ENCODE results near the gene EMC10. TPM values are rescaled to one million over a fixed set of nuclear protein-coding genes. Genes with fewer than 3 reads are reported as not detected.

EMC10 gene
- 100 to 1,000 TPM; 112 to 163 TPM for total RNA-seq

- Histone ChIP-seq H3K4me1 (peaks cover 8% of the 10 kb centered on the region), H3K27ac (peak within 1 kb of the TSS; percentile 70), H3K27me3 (no peaks in the 10 kb centered on the region), H3K9ac (ENCODE audit: low read depth in 2 of 2, low read length in 2 of 2) (peak within 1 kb of the TSS; percentile 89 to 93), H3K9me3 (no peaks in the 10 kb centered on the region), H3K4me3 (peak within 1 kb of the TSS; percentile 82), H3K36me3 (peaks cover 6% of the 10 kb centered on the region)
- intact Hi-C loops (cut with DNase I), result no loop called here
- peak; percentile 93 for DNase-seq
- TF ChIP-seq CTCF (IDR thresholded peaks at IDR 0.05), result no peak
Measured at GRCh38 chr19:50476224-50476906, at the start of gene EMC10, which contains the start of gene GARIN5A. EMC10 (plus strand) TSS chr19:50476507; CDS start chr19:50476545, 38 bp downstream. GARIN5A (minus strand) TSS chr19:50476848; CDS start chr19:50476388, 460 bp downstream.

DNA sequence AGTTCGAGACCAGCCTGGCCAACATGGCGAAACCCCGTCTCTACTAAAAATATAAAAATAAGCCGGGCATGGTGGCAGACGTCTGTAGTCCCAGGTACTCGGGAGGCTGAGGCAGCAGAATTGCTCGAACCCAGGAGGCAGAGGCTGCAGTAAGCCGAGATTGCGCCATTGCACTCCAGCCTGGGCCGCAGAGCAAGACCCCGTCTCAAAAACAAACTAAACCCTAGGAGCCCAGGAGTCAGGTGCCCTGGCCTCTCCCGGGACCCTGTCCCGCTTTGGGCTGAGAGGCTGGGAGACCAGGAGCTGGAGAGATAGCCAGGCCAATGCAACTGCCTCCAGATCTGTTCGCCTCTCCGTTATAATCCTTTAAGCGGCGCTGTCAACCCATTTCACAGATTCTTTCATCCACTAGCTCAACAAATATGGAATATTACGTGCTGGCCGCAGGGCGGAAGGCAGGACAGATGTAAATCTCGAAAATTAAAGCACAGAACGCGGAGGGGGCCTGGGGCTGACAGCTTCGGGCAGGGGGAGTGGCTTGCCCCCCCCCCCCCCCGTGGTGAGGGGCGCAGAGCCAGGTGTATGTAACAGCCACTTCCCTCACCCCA is 48.9 kb upstream of the EMC10 start:
- peaks cover 8% of the 10 kb centered on the region for H3K27me3 ChIP-seq

GRCh38 chr19:50427997-50428425 is 48.3 kb upstream of the EMC10 start:
- Histone ChIP-seq H3K36me3 (no peaks in the 10 kb centered on the region), H3K4me1 (no peaks in the 10 kb centered on the region), H3K9me3 (no peaks in the 10 kb centered on the region), H3K27ac (no peak overlapping the region), H3K9ac (ENCODE audit: low read depth in 2 of 2, low read length in 2 of 2) (peak overlapping the region; percentile 35 to 63), H3K27me3 (peaks cover 13% of the 10 kb centered on the region), H3K4me3 (peak overlapping the region; percentile 14)
- no peak for TF ChIP-seq CTCF (IDR thresholded peaks at IDR 0.05)
- intact Hi-C loops (cut with DNase I), result no loop called here
- DNase-seq, result peak; percentile 78

More for the DNA sequence above, 48.9 kb upstream of the EMC10 start:
- H3K4me3 ChIP-seq, result no peak overlapping the region
- peak overlapping the region; percentile 35 to 63 for H3K9ac ChIP-seq (ENCODE audit: low read depth in 2 of 2, low read length in 2 of 2)
- TF ChIP-seq CTCF (IDR thresholded peaks at IDR 0.05), result no peak
- DNase-seq, result no peak
- no peaks in the 10 kb centered on the region for H3K36me3 ChIP-seq
- H3K9me3 ChIP-seq, result no peaks in the 10 kb centered on the region
- H3K27ac ChIP-seq, result no peak overlapping the region
- intact Hi-C loops (cut with DNase I), result no loop called here
- H3K4me1 ChIP-seq, result no peaks in the 10 kb centered on the region

DNA sequence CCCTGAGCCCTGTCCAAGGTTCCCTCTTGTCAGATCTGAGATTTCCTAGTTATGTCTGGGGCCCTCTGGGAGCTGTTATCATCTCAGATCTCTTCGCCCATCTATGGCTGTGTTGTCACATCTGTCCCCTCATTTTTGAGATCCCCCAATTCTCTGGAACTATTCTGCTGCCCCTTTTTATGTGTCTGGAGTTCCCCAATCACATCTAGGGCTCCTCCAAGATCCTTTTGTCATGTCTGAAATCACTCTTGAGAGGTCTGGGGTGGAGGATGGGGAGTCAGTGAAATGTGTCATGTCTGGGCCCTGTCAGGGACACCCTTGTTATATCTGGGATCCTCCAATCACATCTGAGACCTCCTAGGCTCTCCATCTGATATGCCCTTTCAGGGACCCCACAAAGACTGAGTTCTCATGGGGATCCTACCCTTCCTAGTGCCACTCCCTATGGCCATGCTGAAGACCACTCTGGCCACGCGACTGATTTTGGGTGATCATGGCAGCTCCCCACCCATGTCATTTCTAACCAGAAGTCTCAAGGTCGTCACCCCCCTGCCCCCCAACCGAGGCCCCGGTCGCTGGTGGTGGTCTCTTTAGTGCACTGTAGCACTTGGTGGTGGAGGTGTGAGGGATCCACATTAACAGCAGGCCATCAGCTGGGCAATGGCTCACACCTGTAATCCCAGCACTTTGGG is 47.4 kb upstream of the EMC10 start:
- Histone ChIP-seq H3K36me3 (no peaks in the 10 kb centered on the region), H3K4me1 (no peaks in the 10 kb centered on the region), H3K27ac (no peak overlapping the region), H3K9me3 (no peaks in the 10 kb centered on the region), H3K27me3 (peaks cover 14% of the 10 kb centered on the region), H3K4me3 (no peak overlapping the region), H3K9ac (ENCODE audit: low read depth in 2 of 2, low read length in 2 of 2) (no peak overlapping the region)
- TF ChIP-seq CTCF (IDR thresholded peaks at IDR 0.05), result no peak
- intact Hi-C loops (cut with DNase I), result no loop called here
- DNase-seq, result no peak

DNA sequence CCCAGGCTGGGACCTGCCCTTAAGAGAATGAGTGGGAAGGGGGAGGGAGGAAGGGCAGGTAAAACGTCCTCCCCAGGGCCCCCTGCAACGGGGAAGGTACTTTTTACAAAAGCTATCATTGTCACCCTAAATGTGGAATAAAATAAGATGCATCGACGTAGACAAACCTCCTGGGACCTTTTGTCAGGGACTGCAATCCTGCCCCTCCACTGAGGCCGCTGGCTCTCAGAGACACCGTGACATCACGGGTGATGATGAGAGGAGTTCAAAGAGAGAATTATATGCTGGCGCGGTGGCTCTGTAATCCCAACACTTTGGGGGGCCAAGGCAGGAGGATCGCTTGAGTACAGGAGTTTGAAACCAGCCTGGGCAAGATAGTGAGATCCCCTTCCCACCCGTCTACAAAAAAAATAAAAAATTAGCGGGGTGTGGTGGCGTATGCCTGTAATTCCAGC is 45.4 kb upstream of the EMC10 start:
- Histone ChIP-seq H3K36me3 (no peaks in the 10 kb centered on the region), H3K4me3 (peak overlapping the region; percentile 64), H3K4me1 (no peaks in the 10 kb centered on the region), H3K27ac (no peak overlapping the region), H3K9me3 (no peaks in the 10 kb centered on the region), H3K27me3 (peaks cover 14% of the 10 kb centered on the region), H3K9ac (ENCODE audit: low read depth in 2 of 2, low read length in 2 of 2) (peak overlapping the region; percentile 26 to 73)
- intact Hi-C loops (cut with DNase I), result no loop called here
- TF ChIP-seq CTCF (IDR thresholded peaks at IDR 0.05), result no peak
- no peak for DNase-seq
